GM10266 (cell line): ENCODE measurements around the gene CAPG.
"Not testable (repeated sequence)": the region's sequence is repeated elsewhere in the genome, so short reads cannot be mapped to it uniquely, and the experiment has no call there.

Experiments
- DNase-seq: peaks from one replicate; pipeline ENCODE4 v3.0.0; 2012; ENCODE audit errors: extremely low spot score
- CTCF ChIP-seq: IDR thresholded peaks from 2 replicates; pipeline ENCODE4 v1.5.1; 2012; ENCODE audit warnings: mild to moderate bottlenecking, low read depth; ENCODE audit not compliant: control insufficient read depth, insufficient read depth; ENCODE audit errors: missing control alignments

The CAPG gene

GRCh38 chr2:85383850-85384249 lies 26.3 kb downstream of the CAPG start:
- no peak for TF ChIP-seq CTCF
- no peak for DNase-seq

DNA sequence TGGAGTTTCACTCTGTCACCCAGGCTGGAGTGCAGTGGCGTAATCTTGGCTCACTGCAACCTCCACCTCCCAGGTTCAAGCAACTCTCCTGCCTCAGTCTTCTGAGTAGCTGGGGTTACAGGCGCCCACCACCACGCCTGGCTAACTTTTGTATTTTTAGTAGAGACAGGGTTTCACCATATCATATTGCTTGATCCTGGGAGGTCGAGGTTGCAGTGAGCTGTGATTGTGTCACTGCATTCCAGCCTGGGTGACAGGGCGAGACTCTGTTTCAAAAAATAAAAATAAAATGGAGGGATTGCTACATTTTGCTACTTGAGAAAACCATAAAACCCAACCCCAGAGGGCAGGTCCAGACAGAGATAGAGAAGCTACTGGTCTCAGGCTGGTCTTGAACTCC lies 27.0 kb downstream of the CAPG start:
- DNase-seq, result not testable (repeated sequence)

- TF ChIP-seq CTCF, result no peak
- no peak for DNase-seq
These were observed 30.1 kb downstream of the CAPG start for GRCh38 chr2:85380048-85380447.

DNA sequence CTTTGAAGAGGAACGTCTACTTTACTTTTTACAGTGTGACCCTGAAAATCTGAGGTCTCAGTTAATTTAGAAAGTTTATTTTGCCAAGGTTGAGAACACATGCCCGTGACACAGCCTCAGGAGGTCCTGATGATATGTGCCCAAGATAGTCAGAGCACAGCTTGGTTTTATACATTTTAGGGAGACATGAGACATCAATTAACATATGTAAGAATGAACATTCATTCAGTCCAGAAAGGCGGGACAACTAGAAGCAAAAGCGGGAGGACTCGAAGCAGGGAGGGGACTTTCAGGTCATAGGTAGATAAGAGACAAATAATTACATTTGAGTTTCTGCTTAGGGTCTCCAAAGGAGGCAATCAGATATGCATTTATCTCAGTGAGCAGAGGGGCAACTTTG lies 31.9 kb downstream of the CAPG start:
- no peak for DNase-seq
- TF ChIP-seq CTCF, result no peak

- DNase-seq, result no peak
- no peak for TF ChIP-seq CTCF
These were observed 33.1 kb downstream of the CAPG start for GRCh38 chr2:85377083-85377482.

DNA sequence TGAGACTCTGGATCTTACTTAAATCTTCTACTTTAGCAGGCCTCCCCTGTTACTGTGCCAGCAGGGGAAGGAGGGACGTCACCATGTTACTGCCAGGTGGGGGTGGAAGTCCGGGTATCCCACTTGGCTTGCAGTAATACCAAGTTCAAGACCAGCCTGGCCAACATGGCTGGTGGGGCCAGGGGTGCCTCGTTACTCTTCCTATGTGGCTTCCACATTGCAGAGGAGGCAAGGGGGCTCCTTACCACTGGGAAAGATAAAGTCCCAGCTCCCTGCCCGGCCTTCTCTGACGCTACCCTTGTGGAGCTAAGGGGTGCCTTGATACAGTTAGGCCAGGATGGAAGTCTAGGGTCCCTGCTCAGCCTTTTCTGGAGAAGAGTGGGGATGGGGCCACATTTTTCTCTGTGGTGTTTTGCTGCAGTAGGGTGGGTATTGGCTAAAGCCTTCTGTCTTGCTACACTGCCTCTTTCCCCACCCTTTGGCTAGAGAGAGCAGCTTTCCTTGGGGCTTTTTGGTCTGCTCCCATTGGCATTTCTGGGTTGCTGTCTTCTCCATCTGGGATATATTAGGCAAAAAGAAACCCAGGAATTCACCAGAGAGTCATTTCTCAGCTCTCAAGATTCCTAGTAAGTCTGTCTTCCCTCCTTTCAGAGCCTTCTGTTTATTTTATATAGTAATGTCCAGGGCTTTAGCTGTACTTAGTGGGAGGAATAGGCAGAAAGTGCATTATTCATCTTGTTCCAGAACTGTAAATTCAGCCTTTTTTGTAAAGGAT lies 33.7 kb downstream of the CAPG start:
- TF ChIP-seq CTCF, result no peak
- DNase-seq, result no peak

GRCh38 chr2:85371045-85371444 lies 39.1 kb downstream of the CAPG start:
- no peak for DNase-seq

More at GRCh38 chr2:85371045-85371444, 39.1 kb downstream of the CAPG start:
- TF ChIP-seq CTCF, result no peak
